H1 (cell line): ENCODE data around the gene MAPK11. TPM values are rescaled to one million over a fixed set of nuclear protein-coding genes. Genes with fewer than 3 reads are reported as not detected.

ENCODE experiments used
- JUN ChIP-seq: IDR thresholded peaks from 2 replicates; pipeline ENCODE4 v1.6.1; 2011; ENCODE audit warnings: low read depth, mild to moderate bottlenecking, improper control_type of control experiment, low read length
- KDM4A ChIP-seq: IDR thresholded peaks from one replicate; pipeline ENCODE4 v1.7.1; 2012; ENCODE audit warnings: low read depth, mild to moderate bottlenecking, moderate library complexity, low read length, inconsistent platforms; ENCODE audit not compliant: severe bottlenecking
- POLR2A ChIP-seq, 2 experiments: IDR thresholded peaks; 1 replicate in 1 of 2; 2 replicates in 1 of 2; pipeline ENCODE4 v1.6.1; 2011; ENCODE audit warnings: low read depth in 2 of 2, low read length in 2 of 2, mild to moderate bottlenecking in 2 of 2; ENCODE audit errors: control extremely low read depth in 1 of 2
- RNF2 ChIP-seq: fragments of 200-900, 300-1000 bp; sonication (generic); IDR thresholded peaks from 2 replicates; pipeline ENCODE4 v1.7.1; 2016; ENCODE audit warnings: borderline replicate concordance, low read depth, mild to moderate bottlenecking, antibody characterized with exemption, low read length; ENCODE audit not compliant: poor library complexity, severe bottlenecking; ENCODE audit errors: missing control alignments
- SRF ChIP-seq: IDR thresholded peaks from 2 replicates; pipeline ENCODE4 v1.6.1; 2011; ENCODE audit warnings: mild to moderate bottlenecking, low read depth, low read length, moderate library complexity
- TAF1 ChIP-seq: IDR thresholded peaks from 2 replicates; pipeline ENCODE4 v1.6.1; 2011; ENCODE audit warnings: mild to moderate bottlenecking, low read depth, low read length
- TEAD4 ChIP-seq: IDR thresholded peaks from 2 replicates; pipeline ENCODE4 v1.6.1; 2012; ENCODE audit warnings: low read depth, low read length, inconsistent platforms, mixed read lengths
- ZNF274 ChIP-seq: IDR thresholded peaks from 2 replicates; pipeline ENCODE4 v1.7.0; 2012; ENCODE audit warnings: low read length, borderline replicate concordance; ENCODE audit errors: extremely low read depth
- polyA plus RNA-seq, 7 experiments: library from polyadenylated mRNA; depleted of rRNA in 3 of 7; stranded (reverse) in 5 of 7; unstranded in 2 of 7; fragments of >200 nt in 5 of 7; fragments of 200-250 nt in 2 of 7; gene quantifications; 1 replicate in 5 of 7; 2 replicates in 1 of 7; 4 replicates in 1 of 7; pipeline versions ENCODE4 v1.2.1 to v1.2.3, GENCODE V29; 2011 to 2013; ENCODE audit warnings: missing spikeins in 2 of 7, mixed read lengths in 2 of 7
- total RNA-seq: library from RNA; stranded (reverse); fragmentation: NEBNext Ultra II Directional; extraction: Animal tissue kit (Norgen Biotek cat#: 25700); gene quantifications from 2 replicates; pipeline ENCODE4 v1.2.1, GENCODE V29; 2021
- TF ChIP-seq, protein P1 (sequence below), 3 experiments: IDR thresholded peaks; 1 replicate in 2 of 3; 2 replicates in 1 of 3; pipeline versions ENCODE4 v1.5.1 to v1.6.1; 2011; ENCODE audit warnings: low read length in 3 of 3, mild to moderate bottlenecking in 3 of 3, inconsistent platforms in 2 of 3, low read depth in 1 of 3, moderate library complexity in 1 of 3; ENCODE audit not compliant: insufficient read depth in 1 of 3; ENCODE audit errors: control extremely low read depth in 1 of 3

MAPK11 gene
- total and polyA plus RNA-seq, 2 of the 8 experiments (the other 6 are each of a cell fraction or from before 2014, with no cell fraction given) = 0.70 to 1.5 TPM

- TF ChIP-seq, protein P1, sequence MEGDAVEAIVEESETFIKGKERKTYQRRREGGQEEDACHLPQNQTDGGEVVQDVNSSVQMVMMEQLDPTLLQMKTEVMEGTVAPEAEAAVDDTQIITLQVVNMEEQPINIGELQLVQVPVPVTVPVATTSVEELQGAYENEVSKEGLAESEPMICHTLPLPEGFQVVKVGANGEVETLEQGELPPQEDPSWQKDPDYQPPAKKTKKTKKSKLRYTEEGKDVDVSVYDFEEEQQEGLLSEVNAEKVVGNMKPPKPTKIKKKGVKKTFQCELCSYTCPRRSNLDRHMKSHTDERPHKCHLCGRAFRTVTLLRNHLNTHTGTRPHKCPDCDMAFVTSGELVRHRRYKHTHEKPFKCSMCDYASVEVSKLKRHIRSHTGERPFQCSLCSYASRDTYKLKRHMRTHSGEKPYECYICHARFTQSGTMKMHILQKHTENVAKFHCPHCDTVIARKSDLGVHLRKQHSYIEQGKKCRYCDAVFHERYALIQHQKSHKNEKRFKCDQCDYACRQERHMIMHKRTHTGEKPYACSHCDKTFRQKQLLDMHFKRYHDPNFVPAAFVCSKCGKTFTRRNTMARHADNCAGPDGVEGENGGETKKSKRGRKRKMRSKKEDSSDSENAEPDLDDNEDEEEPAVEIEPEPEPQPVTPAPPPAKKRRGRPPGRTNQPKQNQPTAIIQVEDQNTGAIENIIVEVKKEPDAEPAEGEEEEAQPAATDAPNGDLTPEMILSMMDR (IDR thresholded peaks at IDR 0.05; ENCODE audit: control extremely low read depth in 1 of 3, insufficient read depth in 1 of 3, low read depth in 1 of 3, low read length in 3 of 3) = no peak
- TF ChIP-seq RNF2 (no peak), POLR2A (IDR thresholded peaks at IDR 0.05; ENCODE audit: control extremely low read depth in 1 of 2, low read depth in 2 of 2, low read length in 2 of 2) (no peak), ZNF274 (no peak), TAF1 (no peak), JUN (no peak), TEAD4 (no peak), KDM4A (no peak), SRF (no peak)
- TF ChIP-seq, all 59 proteins: peak for 0
These were observed 14.6 kb downstream of the MAPK11 start (continued) for GRCh38 chr22:50255607-50256006.
